Measurements from ENCODE around the gene CBFA2T2.

Gene CBFA2T2

DNA sequence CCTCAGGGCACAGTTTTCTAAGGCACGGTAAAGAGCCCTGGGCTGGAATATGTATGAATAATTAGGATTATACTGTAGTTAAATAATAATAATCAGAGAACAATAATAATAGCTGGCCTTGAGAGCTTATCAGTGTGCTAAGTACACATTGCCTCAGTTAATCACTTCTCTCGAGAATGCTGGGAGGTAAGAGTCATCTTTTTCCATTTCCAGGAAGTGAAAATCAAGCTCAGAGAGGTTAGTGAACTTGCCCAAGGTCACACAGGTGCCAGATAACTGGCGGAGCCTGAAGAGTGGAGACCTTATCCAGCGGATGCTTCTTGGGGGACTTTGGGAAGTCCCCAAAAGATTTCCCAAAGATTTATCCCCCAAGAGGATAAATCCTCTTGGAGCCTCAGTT is 19.4 kb upstream of the CBFA2T2 start:
- H3K36me3 Mint-ChIP-seq (ENCODE audit: low read depth): no peaks in the 10 kb centered on the region
- H3K9me3 Mint-ChIP-seq: no peaks in the 10 kb centered on the region
- DNase-seq: no peak
- H3K27me3 Mint-ChIP-seq (ENCODE audit: low read depth, poor library complexity): peaks cover 62% of the 10 kb centered on the region
- H3K4me3 Mint-ChIP-seq: no peak overlapping the region
- H3K4me1 Mint-ChIP-seq: peaks cover 30% of the 10 kb centered on the region
- no peak for TF ChIP-seq CTCF (IDR thresholded peaks at IDR 0.05)
- H3K27ac Mint-ChIP-seq: no peak overlapping the region

GRCh38 chr20:33470866-33471265 is 19.0 kb upstream of the CBFA2T2 start:
- Mint-ChIP-seq H3K27ac (no peak overlapping the region), H3K27me3 (ENCODE audit: low read depth, poor library complexity) (peaks cover 63% of the 10 kb centered on the region)
- TF ChIP-seq CTCF (IDR thresholded peaks at IDR 0.05): no peak

GRCh38 chr20:33472868-33473435 is 16.9 kb upstream of the CBFA2T2 start:
- Mint-ChIP-seq H3K27me3 (ENCODE audit: low read depth, poor library complexity) (peaks cover 56% of the 10 kb centered on the region), H3K4me1 (peaks cover 32% of the 10 kb centered on the region), H3K27ac (no peak overlapping the region), H3K4me3 (no peak overlapping the region), H3K9me3 (no peaks in the 10 kb centered on the region), H3K36me3 (ENCODE audit: low read depth) (no peaks in the 10 kb centered on the region)
- DNase-seq: no peak
- no peak for TF ChIP-seq CTCF (IDR thresholded peaks at IDR 0.05)

More at GRCh38 chr20:33470866-33471265, 19.0 kb upstream of the CBFA2T2 start:
- DNase-seq: no peak
- Mint-ChIP-seq H3K4me3 (no peak overlapping the region), H3K9me3 (no peaks in the 10 kb centered on the region), H3K36me3 (ENCODE audit: low read depth) (no peaks in the 10 kb centered on the region), H3K4me1 (peaks cover 29% of the 10 kb centered on the region)

DNA sequence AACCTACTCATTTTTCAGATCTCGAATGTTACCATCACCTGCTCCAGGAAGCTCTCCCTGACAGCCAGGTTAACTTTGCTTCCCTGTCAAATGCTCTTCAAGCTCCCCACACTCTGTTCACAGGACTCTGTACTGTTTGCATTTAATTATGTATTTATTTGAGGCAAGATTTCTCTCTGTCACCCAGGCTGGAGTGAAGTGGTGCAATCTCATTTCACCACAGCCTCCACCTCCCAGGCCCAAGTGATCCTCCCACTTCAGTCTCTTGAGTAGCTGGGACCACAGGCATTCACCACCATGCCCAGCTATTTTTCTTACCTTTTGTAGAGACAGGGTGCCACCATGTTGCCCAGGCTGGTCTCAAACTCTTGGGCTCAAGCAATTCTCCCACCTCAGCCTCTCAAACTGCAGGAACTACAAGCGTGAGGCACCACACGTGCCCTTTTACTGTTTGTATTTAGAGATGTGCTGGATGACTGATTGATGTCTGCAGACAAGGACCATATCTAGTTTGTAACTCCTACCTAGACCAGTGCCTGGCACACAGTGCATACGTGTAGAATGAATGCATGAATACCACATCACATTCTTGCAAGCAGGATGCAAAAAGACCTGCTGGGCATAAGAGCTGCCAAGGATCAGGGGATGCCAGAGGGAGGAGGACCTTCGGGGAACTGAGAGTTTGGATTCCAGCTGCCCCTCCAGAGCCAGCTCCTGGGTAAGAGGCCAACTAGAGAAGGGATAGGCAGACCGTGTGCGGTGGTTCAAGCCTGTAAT is 15.6 kb upstream of the CBFA2T2 start:
- DNase-seq: no peak
- H3K9me3 Mint-ChIP-seq: no peaks in the 10 kb centered on the region
- no peaks in the 10 kb centered on the region for H3K36me3 Mint-ChIP-seq (ENCODE audit: low read depth)
- H3K27ac Mint-ChIP-seq: no peak overlapping the region
- H3K4me1 Mint-ChIP-seq: peaks cover 32% of the 10 kb centered on the region
- H3K27me3 Mint-ChIP-seq (ENCODE audit: low read depth, poor library complexity): peaks cover 48% of the 10 kb centered on the region
- no peak overlapping the region for H3K4me3 Mint-ChIP-seq
- TF ChIP-seq CTCF (IDR thresholded peaks at IDR 0.05): no peak

DNA sequence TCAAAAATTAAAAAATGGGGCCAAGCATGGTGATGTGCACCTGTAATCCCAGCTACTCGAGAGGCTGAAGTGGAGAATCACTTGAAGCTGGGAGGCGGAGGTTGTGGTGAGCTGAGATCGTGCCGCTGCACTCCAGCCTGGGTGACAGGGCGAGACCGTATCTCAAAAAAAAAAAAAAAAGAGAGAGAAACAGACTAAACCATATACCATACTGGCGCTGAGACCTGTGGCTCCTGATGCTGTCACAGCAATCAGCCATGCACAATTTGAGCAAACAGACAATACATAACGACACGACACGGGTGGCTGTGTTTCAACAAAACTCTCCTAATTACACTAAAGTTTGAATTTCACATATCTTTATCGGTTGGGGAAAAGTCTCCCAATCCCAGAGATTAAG is 14.9 kb upstream of the CBFA2T2 start:
- TF ChIP-seq CTCF (IDR thresholded peaks at IDR 0.05): no peak
- H3K9me3 Mint-ChIP-seq: no peaks in the 10 kb centered on the region
- no peak for DNase-seq
- no peaks in the 10 kb centered on the region for H3K36me3 Mint-ChIP-seq (ENCODE audit: low read depth)
- no peak overlapping the region for H3K27ac Mint-ChIP-seq
- peaks cover 32% of the 10 kb centered on the region for H3K4me1 Mint-ChIP-seq
- no peak overlapping the region for H3K4me3 Mint-ChIP-seq
- H3K27me3 Mint-ChIP-seq (ENCODE audit: low read depth, poor library complexity): peaks cover 42% of the 10 kb centered on the region
